HUES6 (cell line): ENCODE measurements around the gene PARP1.
"Not testable (repeated sequence)": the region's sequence is repeated elsewhere in the genome, so short reads cannot be mapped to it uniquely, and the experiment has no call there.

Source experiments
- H3K27ac ChIP-seq: 2 replicates; pipeline ENCODE4 v1.7.0; 2013; ENCODE audit warnings: low read depth, mild to moderate bottlenecking, low read length, inconsistent platforms
- H3K27me3 ChIP-seq: 2 replicates; pipeline ENCODE4 v1.6.1; 2013; ENCODE audit warnings: low read length; ENCODE audit not compliant: control insufficient read depth, insufficient read depth
- H3K36me3 ChIP-seq: 2 replicates; pipeline ENCODE4 v1.6.1; 2013; ENCODE audit warnings: low read length; ENCODE audit not compliant: control insufficient read depth, insufficient read depth
- H3K4me1 ChIP-seq: 2 replicates; pipeline ENCODE4 v1.6.1; 2013; ENCODE audit warnings: low read length; ENCODE audit not compliant: control insufficient read depth, insufficient read depth
- H3K4me3 ChIP-seq: 2 replicates; pipeline ENCODE4 v1.5.1; 2013; ENCODE audit warnings: low read depth, low read length
- H3K9ac ChIP-seq: one replicate; pipeline ENCODE4 v1.6.1; 2013; ENCODE audit warnings: mild to moderate bottlenecking, low read length
- H3K9me3 ChIP-seq: 2 replicates; pipeline ENCODE4 v1.6.1; 2013; ENCODE audit warnings: low read depth, low read length; ENCODE audit not compliant: control insufficient read depth, insufficient read depth

PARP1 gene

DNA sequence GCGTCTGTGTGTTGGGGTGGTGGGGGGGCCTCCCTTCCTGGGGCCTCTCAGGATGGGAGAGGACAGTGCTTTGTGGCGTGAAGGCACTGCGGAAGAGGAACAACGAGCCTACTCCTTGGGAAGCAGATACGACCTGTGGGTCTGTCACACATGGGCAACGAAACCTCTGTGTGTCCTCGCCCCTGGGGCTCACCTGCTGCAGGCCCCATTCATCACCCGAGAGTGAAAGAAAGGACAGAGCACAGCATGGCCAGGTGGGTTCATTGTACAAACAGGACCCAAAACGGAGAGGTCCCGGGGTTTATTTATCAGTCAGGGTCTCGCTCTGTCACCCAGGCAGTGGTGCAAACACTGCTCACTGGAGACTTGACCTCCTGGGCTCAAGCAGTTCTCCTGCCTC is 58.8 kb downstream of the PARP1 start:
- H3K9me3 ChIP-seq, result no peaks in the 10 kb centered on the region
- no peaks in the 10 kb centered on the region for H3K27me3 ChIP-seq
- H3K27ac ChIP-seq, result no peak overlapping the region
- H3K9ac ChIP-seq, result peak overlapping the region; percentile 9
- H3K36me3 ChIP-seq, result no peaks in the 10 kb centered on the region
- no peak overlapping the region for H3K4me3 ChIP-seq
- H3K4me1 ChIP-seq, result no peaks in the 10 kb centered on the region; the same call in 1 of the 2 replicates

DNA sequence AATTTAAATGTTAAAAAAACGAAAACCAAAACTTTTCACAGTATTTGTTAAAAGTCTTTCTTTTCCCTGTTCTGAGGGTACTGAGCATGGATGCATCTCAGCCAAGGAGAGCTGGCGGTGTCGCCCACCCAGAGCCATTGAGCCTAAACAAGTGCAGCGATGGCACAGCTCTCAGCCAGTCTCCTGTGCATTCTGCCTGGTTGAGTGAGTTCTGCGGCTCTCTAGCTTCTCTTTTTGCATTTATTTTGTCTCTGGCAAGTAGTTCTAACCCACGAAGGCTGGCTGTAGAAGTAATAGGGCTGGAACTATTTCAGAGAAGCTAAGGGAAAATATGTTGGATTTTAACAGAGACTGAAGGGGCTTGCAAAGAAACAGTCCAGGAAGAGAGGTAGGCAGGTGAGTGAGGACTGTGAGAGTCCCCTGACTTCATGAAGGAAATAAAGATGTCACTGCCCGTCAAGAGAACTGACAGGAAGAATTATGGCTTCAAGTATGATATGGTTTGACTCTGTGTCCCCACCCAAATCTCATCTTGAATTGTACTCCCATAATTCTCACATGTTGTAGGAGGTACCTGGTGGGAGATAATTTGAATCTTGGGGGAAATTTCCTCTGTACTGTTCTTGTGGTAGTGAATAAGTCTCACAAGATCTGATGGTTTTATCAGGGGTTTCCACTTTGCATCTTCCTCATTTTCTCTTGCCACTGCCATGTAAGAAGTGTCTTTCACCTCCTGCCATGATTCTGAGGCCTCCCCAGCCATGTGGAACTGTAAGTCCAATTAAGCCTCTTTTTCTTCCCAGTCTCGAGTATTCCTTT is 63.2 kb downstream of the PARP1 start:
- no peaks in the 10 kb centered on the region for H3K27me3 ChIP-seq
- no peak overlapping the region for H3K9ac ChIP-seq
- H3K36me3 ChIP-seq, result no peaks in the 10 kb centered on the region
- peaks cover 2% of the 10 kb centered on the region; the same call in 1 of the 2 replicates for H3K9me3 ChIP-seq
- no peak overlapping the region for H3K27ac ChIP-seq
- H3K4me3 ChIP-seq, result no peak overlapping the region
- H3K4me1 ChIP-seq, result no peaks in the 10 kb centered on the region

DNA sequence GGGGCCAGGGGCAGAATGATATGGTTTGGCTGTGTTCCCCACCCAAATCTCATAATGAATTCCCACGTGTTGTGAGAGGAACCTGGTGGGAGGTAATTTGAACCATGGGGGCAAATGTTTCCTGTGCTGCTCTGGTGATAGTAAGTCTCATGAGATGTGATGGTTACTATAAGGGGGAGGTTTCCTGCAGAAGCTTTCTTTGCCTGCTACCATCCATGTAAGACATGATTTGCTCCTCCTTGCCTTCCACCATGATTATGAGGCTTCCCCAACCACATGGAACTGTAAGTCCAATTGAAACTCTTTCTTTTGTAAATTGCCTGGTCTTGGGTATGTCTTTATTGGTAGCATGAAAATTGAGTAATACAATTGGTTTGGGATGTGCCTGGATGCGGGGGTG is 65.2 kb downstream of the PARP1 start:
- no peaks in the 10 kb centered on the region for H3K27me3 ChIP-seq
- H3K27ac ChIP-seq, result no peak overlapping the region
- no peaks in the 10 kb centered on the region for H3K4me1 ChIP-seq
- peaks cover 2% of the 10 kb centered on the region; the same call in 1 of the 2 replicates for H3K9me3 ChIP-seq
- H3K4me3 ChIP-seq, result no peak overlapping the region
- H3K36me3 ChIP-seq, result no peaks in the 10 kb centered on the region
- no peak overlapping the region for H3K9ac ChIP-seq

DNA sequence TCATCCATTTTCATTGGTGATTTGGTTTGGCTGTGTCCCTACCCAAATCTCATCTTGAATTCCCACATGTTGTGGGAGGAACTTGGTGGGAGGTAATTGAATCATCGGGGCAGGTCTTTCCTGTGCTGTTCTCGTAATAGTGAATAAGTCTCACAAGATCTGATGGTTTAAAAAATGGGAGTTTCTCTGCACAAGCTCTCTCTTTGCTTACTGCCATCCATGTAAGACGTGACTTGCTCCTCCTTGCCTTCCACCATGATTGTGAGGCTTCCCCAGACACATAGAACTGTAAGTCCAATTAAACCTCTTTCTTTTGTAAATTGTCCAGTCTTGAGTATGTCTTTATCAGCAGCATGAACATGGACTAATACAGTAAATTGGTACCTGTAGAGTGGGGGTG is 67.8 kb downstream of the PARP1 start:
- H3K4me3 ChIP-seq, H3K9ac ChIP-seq, H3K9me3 ChIP-seq, H3K36me3 ChIP-seq, H3K27ac ChIP-seq, H3K27me3 ChIP-seq, H3K4me1 ChIP-seq: not testable (repeated sequence)

DNA sequence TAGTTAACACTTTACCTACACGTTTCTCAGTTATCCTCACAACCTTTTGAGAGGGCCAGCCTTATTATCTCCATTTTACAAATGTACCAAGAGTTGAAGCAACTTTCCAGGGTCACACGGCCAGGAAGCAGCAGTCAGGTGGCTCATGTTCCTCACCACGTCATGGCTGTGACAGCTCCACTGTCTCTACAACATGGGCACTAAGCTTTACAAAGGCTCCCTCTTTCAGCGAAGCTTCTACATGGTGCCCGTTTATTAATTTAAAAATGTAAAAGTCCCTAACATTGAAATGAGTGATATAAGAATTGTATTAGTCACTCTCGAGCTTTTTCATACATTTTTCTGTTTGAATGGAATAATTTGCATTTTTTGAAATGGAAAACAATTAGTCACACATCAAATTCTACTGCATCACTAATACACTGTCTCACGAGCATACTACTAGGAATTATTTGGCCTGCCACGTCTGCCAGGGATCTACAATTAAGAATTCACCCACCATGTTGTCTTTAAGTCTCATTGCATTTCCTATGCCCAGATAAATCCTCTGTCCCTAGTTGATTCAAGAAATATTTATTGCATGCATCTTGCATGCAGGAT is 70.5 kb downstream of the PARP1 start:
- H3K27me3 ChIP-seq, result no peaks in the 10 kb centered on the region
- H3K9me3 ChIP-seq, result no peaks in the 10 kb centered on the region
- no peaks in the 10 kb centered on the region for H3K36me3 ChIP-seq
- H3K9ac ChIP-seq, result no peak overlapping the region
- H3K4me1 ChIP-seq, result no peaks in the 10 kb centered on the region
- no peak overlapping the region for H3K27ac ChIP-seq
- no peak overlapping the region for H3K4me3 ChIP-seq

DNA sequence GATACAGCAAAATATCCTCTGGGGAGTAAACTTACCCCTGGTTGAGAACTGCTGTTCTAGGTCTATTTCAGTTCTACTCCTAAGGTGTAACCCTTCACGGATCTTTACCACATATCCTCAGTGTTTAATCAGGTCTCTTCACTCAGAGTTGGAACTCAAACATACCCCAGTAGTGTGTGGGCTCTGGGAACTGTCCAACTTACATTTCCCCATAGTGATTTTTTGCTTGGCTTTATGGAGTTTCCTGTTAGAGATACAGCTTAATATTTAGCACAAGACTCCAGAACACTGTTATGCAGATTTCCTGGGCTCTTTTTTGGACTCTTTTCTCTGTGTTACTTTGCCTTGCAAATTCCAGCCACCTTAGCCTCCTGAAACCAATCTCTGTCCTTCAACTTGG is 72.2 kb downstream of the PARP1 start:
- Histone ChIP-seq H3K9ac (no peak overlapping the region), H3K27me3 (no peaks in the 10 kb centered on the region), H3K27ac (no peak overlapping the region), H3K9me3 (no peaks in the 10 kb centered on the region), H3K4me1 (no peaks in the 10 kb centered on the region), H3K36me3 (no peaks in the 10 kb centered on the region), H3K4me3 (no peak overlapping the region)

DNA sequence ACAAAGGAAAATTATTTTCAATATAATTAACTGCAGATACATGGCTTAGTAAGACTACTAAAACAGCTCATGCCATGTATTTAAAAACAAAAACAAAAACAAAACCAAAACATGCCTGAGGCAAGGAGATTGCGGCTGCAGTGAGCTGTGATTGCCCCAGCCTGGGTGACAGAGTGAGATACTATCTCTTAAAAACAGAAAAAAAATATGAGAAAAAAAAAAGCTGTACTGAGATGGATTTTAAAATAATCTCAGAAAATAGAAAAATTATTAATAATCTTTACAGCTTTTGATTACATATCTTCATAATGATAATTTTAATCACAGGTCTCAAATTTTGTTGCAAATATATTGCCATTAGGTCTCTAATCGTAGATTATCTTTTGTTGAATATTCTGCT is 74.9 kb downstream of the PARP1 start:
- no peaks in the 10 kb centered on the region for H3K9me3 ChIP-seq
- H3K9ac ChIP-seq, result no peak overlapping the region
- no peaks in the 10 kb centered on the region for H3K36me3 ChIP-seq
- no peaks in the 10 kb centered on the region for H3K27me3 ChIP-seq
- no peaks in the 10 kb centered on the region for H3K4me1 ChIP-seq
- peak overlapping the region; percentile 17; the same call in 1 of the 2 replicates for H3K4me3 ChIP-seq
- H3K27ac ChIP-seq, result no peak overlapping the region

DNA sequence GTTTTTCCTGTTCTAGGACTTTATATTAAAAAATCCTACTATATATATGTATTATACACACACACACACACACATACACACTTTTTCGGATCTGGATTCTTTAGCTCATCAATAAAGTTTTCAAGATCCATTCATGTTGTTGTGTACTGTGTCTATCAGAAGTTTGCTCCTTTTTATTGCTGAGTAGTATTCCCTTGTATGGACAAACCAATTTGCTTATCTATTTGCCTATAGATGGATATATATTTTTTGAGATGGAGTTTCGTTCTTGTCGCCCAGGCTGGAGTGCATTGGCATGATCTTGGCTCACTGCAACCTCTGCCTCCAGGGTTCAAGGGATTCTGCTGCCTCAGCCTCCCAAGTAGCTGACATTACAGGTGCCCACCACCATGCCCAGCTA is 78.7 kb downstream of the PARP1 start:
- H3K4me3 ChIP-seq, result no peak overlapping the region
- no peaks in the 10 kb centered on the region for H3K27me3 ChIP-seq
- no peak overlapping the region for H3K9ac ChIP-seq
- H3K9me3 ChIP-seq, result no peaks in the 10 kb centered on the region
- H3K4me1 ChIP-seq, result no peaks in the 10 kb centered on the region
- H3K27ac ChIP-seq, result no peak overlapping the region
- no peaks in the 10 kb centered on the region for H3K36me3 ChIP-seq

DNA sequence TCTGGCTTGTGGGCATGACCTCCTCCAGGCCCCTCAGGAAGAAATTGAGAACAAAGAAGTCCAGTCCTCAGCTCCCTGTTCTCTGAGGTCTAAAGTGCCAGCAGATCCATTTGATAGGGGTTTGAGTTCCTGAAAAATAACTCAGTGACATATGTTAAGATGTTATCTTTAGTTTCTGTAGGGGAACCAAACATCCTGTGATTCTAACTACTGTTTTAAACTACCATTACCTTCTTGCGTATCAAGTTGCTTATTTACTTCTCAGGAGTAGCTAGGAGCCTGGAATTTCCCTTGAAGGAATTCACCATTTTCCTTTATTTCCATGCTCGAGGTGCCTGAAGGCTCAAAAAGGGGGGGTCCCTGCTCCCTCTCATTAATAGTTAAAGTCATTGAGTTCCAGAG is 80.1 kb downstream of the PARP1 start:
- no peak overlapping the region for H3K9ac ChIP-seq
- H3K9me3 ChIP-seq, result no peaks in the 10 kb centered on the region
- no peak overlapping the region for H3K27ac ChIP-seq
- no peaks in the 10 kb centered on the region for H3K36me3 ChIP-seq
- H3K27me3 ChIP-seq, result no peaks in the 10 kb centered on the region
- H3K4me1 ChIP-seq, result no peaks in the 10 kb centered on the region
- H3K4me3 ChIP-seq, result no peak overlapping the region

DNA sequence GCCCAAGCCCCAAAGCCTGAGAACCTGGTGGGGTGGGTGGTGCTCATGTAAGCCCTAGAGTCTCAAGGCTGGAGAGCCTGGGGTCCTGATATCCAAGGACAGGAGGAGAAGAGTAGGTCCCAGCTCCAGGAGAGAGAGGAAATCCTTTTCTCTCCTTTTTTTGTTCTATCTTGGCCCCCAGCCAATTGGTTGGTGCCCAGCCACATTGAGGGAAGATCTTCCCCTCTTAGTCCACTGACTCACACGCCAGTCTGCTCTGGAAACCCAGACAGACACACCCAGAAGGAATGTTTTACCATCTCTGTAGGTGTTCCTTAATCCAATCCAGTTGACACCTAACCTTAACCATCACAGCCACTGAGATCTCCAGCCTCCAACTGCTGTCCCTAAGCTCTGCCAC is 82.7 kb downstream of the PARP1 start:
- H3K4me1 ChIP-seq, result no peaks in the 10 kb centered on the region
- no peaks in the 10 kb centered on the region for H3K36me3 ChIP-seq
- no peaks in the 10 kb centered on the region for H3K9me3 ChIP-seq
- no peak overlapping the region for H3K4me3 ChIP-seq
- no peak overlapping the region for H3K9ac ChIP-seq
- H3K27me3 ChIP-seq, result no peaks in the 10 kb centered on the region
- no peak overlapping the region for H3K27ac ChIP-seq

DNA sequence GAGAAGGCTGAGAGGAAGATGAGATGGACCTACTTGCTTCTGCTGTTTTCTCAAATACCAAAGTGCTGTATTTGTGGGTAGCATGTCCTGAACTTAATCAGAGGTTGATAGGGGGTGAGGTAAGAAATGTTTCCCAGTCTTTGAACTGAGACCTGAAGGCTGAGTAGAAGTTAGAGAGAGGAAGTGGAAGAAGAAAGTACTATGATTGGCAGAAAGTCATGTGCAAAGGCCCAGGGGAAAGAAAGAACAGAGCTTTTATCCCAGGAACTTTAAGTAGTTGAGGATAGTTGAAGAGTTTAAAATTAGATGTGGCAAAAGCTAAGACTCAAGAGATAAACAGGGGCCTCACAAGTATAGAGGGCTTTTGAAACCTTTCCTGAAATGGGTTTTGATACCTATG is 83.4 kb downstream of the PARP1 start:
- Histone ChIP-seq H3K36me3 (no peaks in the 10 kb centered on the region), H3K9ac (no peak overlapping the region), H3K27me3 (no peaks in the 10 kb centered on the region), H3K4me1 (no peaks in the 10 kb centered on the region), H3K4me3 (no peak overlapping the region), H3K9me3 (no peaks in the 10 kb centered on the region), H3K27ac (no peak overlapping the region)
